Erythroblast (primary cell): ENCODE data around the gene PLCL1.

Source experiments
- GATA1 ChIP-seq: IDR thresholded peaks from 2 replicates; pipeline ENCODE4 v1.6.1; 2011; ENCODE audit warnings: low read depth, mild to moderate bottlenecking, control low read depth, low read length, moderate library complexity
- POLR2A ChIP-seq: IDR thresholded peaks from 2 replicates; pipeline ENCODE4 v1.6.1; 2011; ENCODE audit warnings: mild to moderate bottlenecking, low read length

GRCh38 chr2:197965756-197966155, 161.4 kb downstream of the PLCL1 start:
- TF ChIP-seq POLR2A (no peak), GATA1 (no peak)
